WTC11 (cell line): ENCODE data around the gene PRRX1.

ENCODE experiments used
- CTCF ChIP-seq: fragments of 200-600 bp; IDR thresholded peaks from 2 replicates; pipeline ENCODE4 v1.8.0; 2022; ENCODE audit warnings: antibody characterized with exemption
- ESRRA ChIP-seq: sonication (generic); formaldehyde crosslinking; IDR thresholded peaks from 2 replicates; pipeline ENCODE4 v1.8.1; 2022; ENCODE audit warnings: mild to moderate bottlenecking, missing genetic modification reagents, borderline replicate concordance
- FOXJ3 ChIP-seq: sonication (generic); formaldehyde crosslinking; IDR thresholded peaks from 2 replicates; pipeline ENCODE4 v1.9.0; 2021; ENCODE audit warnings: missing genetic modification reagents, mild to moderate bottlenecking, borderline replicate concordance
- FOXK1 ChIP-seq: sonication (generic); formaldehyde crosslinking; IDR thresholded peaks from 2 replicates; pipeline ENCODE4 v1.8.0; 2022; ENCODE audit warnings: mild to moderate bottlenecking, moderate library complexity, missing genetic modification reagents
- MYBL2 ChIP-seq: sonication (generic); formaldehyde crosslinking; IDR thresholded peaks from 2 replicates; pipeline ENCODE4 v1.8.1; 2023; ENCODE audit warnings: mild to moderate bottlenecking, moderate library complexity, missing genetic modification reagents
- ZNF281 ChIP-seq: sonication (generic); formaldehyde crosslinking; IDR thresholded peaks from 2 replicates; pipeline ENCODE4 v1.8.0; 2023; ENCODE audit warnings: mild to moderate bottlenecking, missing genetic modification reagents
- ZNF671 ChIP-seq: fragments of 250-450 bp; sonication (Bioruptor Pico); IDR thresholded peaks from 2 replicates; pipeline ENCODE4 v1.8.0; 2021; ENCODE audit warnings: mild to moderate bottlenecking

- TF ChIP-seq ZNF281 (CRISPR knock-in tag) (no peak), CTCF (no peak), MYBL2 (no peak), ZNF671 (CRISPR knock-in tag) (no peak), ESRRA (no peak), FOXK1 (CRISPR knock-in tag) (no peak), FOXJ3 (no peak)
These were observed 32.1 kb downstream of the PRRX1 start for GRCh38 chr1:170695955-170696590.
